Heart right ventricle (tissue), 16 donors: Measurements from ENCODE around the gene PTMS. TPM values are rescaled to one million over a fixed set of nuclear protein-coding genes. Genes with fewer than 3 reads are reported as not detected.
"Not testable (repeated sequence)": the region's sequence is repeated elsewhere in the genome, so short reads cannot be mapped to it uniquely, and the experiment has no call there.

Experiments
- ATAC-seq, 8 donors: fragments of 200-7000 bp; cut with Tn5 transposase; one replicate each; pipeline ENCODE4 v1.9.1; 2020; ENCODE audit warnings: mild to moderate bottlenecking in 8 of 8, moderate library complexity in 8 of 8, moderate number of reproducible peaks in 1 of 8
- DNase-seq, 2 donors: peaks; one replicate each; pipeline ENCODE4 v3.0.0-alpha.2; 2020
- H3K27ac ChIP-seq, 10 donors: fragments of 200-600 bp; sonication (generic) in 2 of 10; one replicate each; pipeline versions ENCODE4 v1.5.0 to v1.8.0; 2020 to 2022; ENCODE audit warnings: mild to moderate bottlenecking in 3 of 10
- H3K27me3 ChIP-seq, 7 donors: fragments of 200-600 bp; one replicate each; pipeline ENCODE4 v1.8.0; 2021 to 2022; ENCODE audit warnings: mild to moderate bottlenecking in 2 of 7
- H3K36me3 ChIP-seq, 9 donors: fragments of 200-600 bp; sonication (generic) in 1 of 9; one replicate each; pipeline versions ENCODE4 v1.5.0 to v1.8.0; 2020 to 2022; ENCODE audit warnings: mild to moderate bottlenecking in 2 of 9
- H3K4me1 ChIP-seq, 9 donors: fragments of 200-600 bp; sonication (generic) in 1 of 9; one replicate each; pipeline versions ENCODE4 v1.5.0 to v1.8.0; 2020 to 2022; ENCODE audit warnings: mild to moderate bottlenecking in 4 of 9
- H3K4me3 ChIP-seq, 10 donors: fragments of 200-600 bp; sonication (generic) in 2 of 10; one replicate each; pipeline versions ENCODE4 v1.5.0 to v1.8.0; 2020 to 2022; ENCODE audit warnings: mild to moderate bottlenecking in 7 of 10, moderate library complexity in 2 of 10
- H3K9me3 ChIP-seq, 11 donors: fragments of 200-600 bp in 10 of 11; sonication (generic) in 2 of 11; one replicate each; pipeline versions ENCODE4 v1.5.0 to v1.8.0; 2013 to 2022; ENCODE audit warnings: mild to moderate bottlenecking in 2 of 11, control low read depth in 1 of 11, moderate library complexity in 1 of 11
- WGBS, 2 donors: extraction: QIAGEN DNeasy Blood & Tissue Kit; methylation state at CpG; one replicate each; pipeline ENCODE4 v1.1.7; 2013; ENCODE audit warnings: inconsistent platforms in 1 of 2; 5-methylcytosine and 5-hydroxymethylcytosine counted together
- intact Hi-C, 10 donors: fragments of 100-400 bp; cut with DNase I; formaldehyde crosslinking; loops; one replicate each; pipeline versions ENCODE4 v1.11.1 to v1.14.2; 2022
- polyA plus RNA-seq, 2 donors: library from polyadenylated mRNA; stranded (reverse); fragments of 200-250 nt; gene quantifications; one replicate each; pipeline ENCODE4 v1.2.3, GENCODE V29; 2013
- total RNA-seq, 10 donors: library from RNA; stranded (reverse); fragmentation: NEBNext Ultra II Directional in 3 of 10; extraction: Animal tissue kit (Norgen Biotek cat#: 25700) in 3 of 10; gene quantifications; one replicate each; pipeline versions ENCODE4 v1.2.1 to v1.2.4, GENCODE V29; 2021 to 2023
- TF ChIP-seq, protein P1 (sequence below), 9 donors: fragments of 200-600 bp; sonication (generic) in 2 of 9; IDR thresholded peaks; one replicate each; pipeline versions ENCODE4 v1.5.0 to v1.8.0; 2021 to 2022; ENCODE audit warnings: antibody characterized with exemption in 9 of 9, mild to moderate bottlenecking in 5 of 9, moderate library complexity in 1 of 9
- donor health status: Arrhythmogenic right ventricular cardiomyopathy.
- donor health status: ischemic (EF 13 %, LVEDD 7.1; RV severe dilation, severe dysfunction).
- donor health status: healthy with polysubstance abuse.
- donor health status: DM: no; HTN: yes; CAD: no.
- donor health status: DM: no; HTN: no; CAD: no.
- donor health status: ischemic (EF 25% LVEDD 6.9; RV normal size, moderate dysfunction).
- donor health status: ischemic (EF 25% LVEDD 5.7; RV mildly dilated, moderate dysfunction).
- donor health status: healthy.
- donor health status: DM: yes; HTN: yes; CAD: no.
- donor health status: Ischemic cardiomyopathy.
- donor health status: ischemic (EF 35%, LVEDD 5.7; RV mildly dilated, moderate dysfunction).
- donor health status: nonischemic (EF 11% LVEDD 7.7; RV severe dilation, severe dysfunction).
- donor health status: DM: yes; HTN: yes; CAD: no.
- donor health status: PGD.
- donor health status: ischemic (EF 29% LVEDD 5.4; RV normal size, mild dysfunction).
- donor health status: nonischemic (EF 23%, LVEDD 6.1; RV moderate dilation, normal function).

Gene PTMS
- total and polyA plus RNA-seq, 12 donors: 73.3 to 361 (median 105) TPM

DNA sequence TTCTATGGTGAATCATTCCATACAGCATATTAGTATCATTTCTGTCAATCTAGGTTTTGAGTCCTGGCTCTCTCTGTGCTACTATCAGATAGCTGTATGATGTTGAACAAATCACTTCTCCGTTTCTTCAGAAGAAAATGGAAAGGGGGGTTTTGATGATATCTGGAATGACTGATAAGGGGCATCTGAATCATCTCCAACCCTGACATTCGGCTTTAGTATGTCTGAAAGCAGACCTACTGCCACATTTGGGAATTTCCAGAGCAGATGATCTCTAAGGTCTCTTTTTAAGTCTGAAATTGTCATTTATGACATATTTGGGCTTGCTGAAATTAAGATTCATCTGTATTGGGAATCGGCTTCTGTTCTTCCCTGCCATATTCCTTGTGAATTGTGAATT is 23.3 kb upstream of the PTMS start:
- no peak for DNase-seq
- no peak overlapping the region for H3K27ac ChIP-seq
- no peaks in the 10 kb centered on the region for H3K9me3 ChIP-seq
- H3K36me3 ChIP-seq: peaks cover 0 to 20% (median 3%) of the 10 kb centered on the region in 9 donors
- no peak overlapping the region for H3K4me3 ChIP-seq
- H3K27me3 ChIP-seq: no peaks in the 10 kb centered on the region
- TF ChIP-seq, protein P1, sequence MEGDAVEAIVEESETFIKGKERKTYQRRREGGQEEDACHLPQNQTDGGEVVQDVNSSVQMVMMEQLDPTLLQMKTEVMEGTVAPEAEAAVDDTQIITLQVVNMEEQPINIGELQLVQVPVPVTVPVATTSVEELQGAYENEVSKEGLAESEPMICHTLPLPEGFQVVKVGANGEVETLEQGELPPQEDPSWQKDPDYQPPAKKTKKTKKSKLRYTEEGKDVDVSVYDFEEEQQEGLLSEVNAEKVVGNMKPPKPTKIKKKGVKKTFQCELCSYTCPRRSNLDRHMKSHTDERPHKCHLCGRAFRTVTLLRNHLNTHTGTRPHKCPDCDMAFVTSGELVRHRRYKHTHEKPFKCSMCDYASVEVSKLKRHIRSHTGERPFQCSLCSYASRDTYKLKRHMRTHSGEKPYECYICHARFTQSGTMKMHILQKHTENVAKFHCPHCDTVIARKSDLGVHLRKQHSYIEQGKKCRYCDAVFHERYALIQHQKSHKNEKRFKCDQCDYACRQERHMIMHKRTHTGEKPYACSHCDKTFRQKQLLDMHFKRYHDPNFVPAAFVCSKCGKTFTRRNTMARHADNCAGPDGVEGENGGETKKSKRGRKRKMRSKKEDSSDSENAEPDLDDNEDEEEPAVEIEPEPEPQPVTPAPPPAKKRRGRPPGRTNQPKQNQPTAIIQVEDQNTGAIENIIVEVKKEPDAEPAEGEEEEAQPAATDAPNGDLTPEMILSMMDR (IDR thresholded peaks at IDR 0.05): no peak
- intact Hi-C loops: no loop called here
- no peak for ATAC-seq
- peaks cover 0 to 17% (median 8%) of the 10 kb centered on the region in 9 donors for H3K4me1 ChIP-seq
- 81 to 84% methylated on average over 3 of the region's 3 CpGs for WGBS, 2 donors

DNA sequence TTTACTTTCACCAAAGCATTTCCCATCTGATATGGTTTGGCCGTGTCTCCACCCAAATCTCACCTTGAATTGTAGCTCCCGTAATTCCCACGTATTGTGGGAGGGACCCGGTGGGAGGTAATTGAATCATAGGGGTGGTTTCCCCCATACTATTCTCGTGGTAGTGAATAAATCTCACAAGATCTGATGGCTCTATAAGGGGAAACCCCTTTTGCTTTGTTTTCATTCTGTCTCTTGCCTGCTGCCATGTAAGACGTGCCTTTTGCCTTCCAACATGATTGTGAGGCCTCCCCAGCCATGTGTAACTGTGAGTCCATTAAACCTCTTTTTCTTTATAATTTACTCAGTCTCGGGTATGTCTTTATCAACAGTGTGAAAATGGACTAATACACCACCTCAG is 22.9 kb upstream of the PTMS start:
- WGBS, 2 donors: 72 to 75% methylated on average over 7 of the region's 7 CpGs
- H3K4me3 ChIP-seq, H3K27me3 ChIP-seq, H3K27ac ChIP-seq, H3K9me3 ChIP-seq, ATAC-seq, intact Hi-C loops, DNase-seq: not testable (repeated sequence)
- peaks cover 0 to 17% (median 8%) of the 10 kb centered on the region in 9 donors for H3K4me1 ChIP-seq
- H3K36me3 ChIP-seq: peaks cover 0 to 25% (median 7%) of the 10 kb centered on the region in 9 donors

DNA sequence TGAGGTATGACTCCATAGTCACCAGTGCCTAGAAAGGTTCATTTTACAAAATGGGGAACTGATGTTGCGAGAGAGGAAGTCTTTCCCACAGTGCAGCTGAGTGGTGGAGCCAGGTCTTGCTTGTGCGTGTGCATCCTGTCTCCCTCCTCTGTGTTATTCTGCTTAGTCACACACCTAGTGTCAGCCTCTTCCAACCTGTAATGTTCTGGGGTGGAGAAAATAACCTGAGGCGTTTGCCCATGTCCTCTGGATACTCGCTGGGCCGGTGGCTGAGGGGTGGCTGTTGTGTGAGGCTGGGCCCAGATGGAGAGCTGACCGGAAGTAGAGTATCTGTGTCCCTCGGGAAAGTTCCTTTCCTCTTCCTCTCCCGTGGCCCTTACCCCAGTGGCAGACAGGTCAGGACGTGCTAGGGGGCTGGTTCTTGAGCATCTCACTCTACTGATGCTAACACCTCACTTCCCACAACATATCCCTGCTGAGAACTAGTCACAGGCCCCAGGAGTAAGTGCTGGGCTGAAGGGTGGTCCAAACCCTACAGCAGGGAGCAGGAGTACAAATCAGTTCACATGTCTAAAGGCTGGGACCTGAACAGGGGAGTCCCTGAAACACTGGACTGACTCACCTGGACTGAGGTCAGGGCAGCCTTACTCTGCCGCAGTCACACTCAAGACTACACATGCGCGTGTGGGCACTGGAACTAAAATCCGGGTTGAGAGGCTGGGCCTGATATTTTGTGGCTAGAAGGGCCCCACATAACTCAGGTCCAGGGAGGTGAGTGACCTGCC is 20.2 kb upstream of the PTMS start:
- Histone ChIP-seq H3K9me3 (no peaks in the 10 kb centered on the region), H3K36me3 (peaks cover 0 to 51% (median 33%) of the 10 kb centered on the region in 9 donors), H3K4me1 (peaks cover 0 to 18% (median 8%) of the 10 kb centered on the region in 9 donors), H3K27me3 (no peaks in the 10 kb centered on the region), H3K4me3 (no peak overlapping the region), H3K27ac (peak overlapping the region in 8 of 10 donors; percentile 27 to 86 (median 50))
- 55 to 62% methylated on average over 13 of the region's 13 CpGs for WGBS, 2 donors
- DNase-seq: no peak
- peak; percentile 32 to 60 (median 46) for ATAC-seq
- intact Hi-C loops: no loop called here
- TF ChIP-seq, protein P1 (IDR thresholded peaks at IDR 0.05): no peak

DNA sequence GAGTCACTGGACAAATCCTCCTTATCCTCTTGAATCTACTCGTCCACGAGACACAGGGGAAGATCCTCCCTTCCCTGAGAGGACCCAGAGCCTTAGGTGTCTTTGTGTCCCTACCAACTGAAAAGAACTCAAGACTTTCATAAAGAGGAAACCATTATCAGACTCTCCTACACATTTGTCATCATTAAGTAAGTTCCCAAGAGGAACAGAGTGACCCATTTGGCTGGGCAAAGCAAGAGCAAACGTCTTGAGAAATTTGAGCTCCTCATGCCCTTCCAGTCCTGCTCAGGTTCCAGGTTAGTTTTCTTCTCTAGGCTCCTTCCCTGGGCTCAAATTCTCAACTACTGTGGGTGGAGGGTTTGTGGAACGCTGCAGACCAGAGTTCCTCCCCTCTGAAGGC is 18.9 kb upstream of the PTMS start:
- DNase-seq: no peak
- ATAC-seq: no peak
- peaks cover 0 to 62% (median 45%) of the 10 kb centered on the region in 9 donors for H3K36me3 ChIP-seq
- no peaks in the 10 kb centered on the region for H3K27me3 ChIP-seq
- TF ChIP-seq, protein P1 (IDR thresholded peaks at IDR 0.05): no peak
- intact Hi-C loops: no loop called here
- 73 to 76% methylated on average over 4 of the region's 4 CpGs for WGBS, 2 donors
- H3K4me3 ChIP-seq: no peak overlapping the region
- peaks cover 4 to 31% (median 16%) of the 10 kb centered on the region in 9 donors for H3K4me1 ChIP-seq
- H3K9me3 ChIP-seq: no peaks in the 10 kb centered on the region
- peak overlapping the region in 1 of 10 donors; percentile 1 for H3K27ac ChIP-seq

DNA sequence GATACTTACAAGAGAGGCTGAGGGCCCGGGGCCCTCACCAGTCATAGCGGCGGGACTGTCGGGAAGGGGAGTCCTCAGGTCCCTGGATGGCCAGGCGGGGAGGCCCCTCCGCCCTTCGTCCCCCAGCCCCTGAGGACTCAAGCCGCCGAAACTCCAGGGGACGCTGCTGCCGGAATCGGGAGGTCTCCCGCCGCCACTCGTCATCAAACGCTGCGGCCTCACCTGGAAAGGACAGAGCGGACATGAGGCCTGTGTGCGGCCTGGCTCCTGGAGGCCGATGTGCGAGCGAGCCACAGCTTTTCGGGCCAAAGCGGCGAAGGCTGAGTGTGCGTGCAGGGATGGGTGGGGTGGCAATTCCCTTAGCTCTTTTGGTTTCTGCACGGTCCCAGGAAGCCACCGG is 17.4 kb upstream of the PTMS start:
- Histone ChIP-seq H3K27me3 (no peaks in the 10 kb centered on the region), H3K27ac (no peak overlapping the region), H3K4me1 (peaks cover 5 to 36% (median 21%) of the 10 kb centered on the region in 9 donors), H3K9me3 (no peaks in the 10 kb centered on the region), H3K36me3 (peaks cover 0 to 62% (median 45%) of the 10 kb centered on the region in 9 donors), H3K4me3 (no peak overlapping the region)
- ATAC-seq (no peak), DNase-seq (no peak)
- 93 to 96% methylated on average over 28 of the region's 28 CpGs for WGBS, 2 donors
- intact Hi-C loops: no loop called here
- TF ChIP-seq, protein P1 (IDR thresholded peaks at IDR 0.05): no peak
